Hair follicular keratinocyte (primary cell): ENCODE results near the gene DOC2B. TPM values are rescaled to one million over a fixed set of nuclear protein-coding genes. Genes with fewer than 3 reads are reported as not detected.

Experiments used
- total RNA-seq: library from RNA; depleted of rRNA; stranded (reverse); fragments of >200 nt; gene quantifications from 2 replicates; pipeline ENCODE4 v1.2.3, GENCODE V29; 2015

DOC2B gene
- total RNA-seq = not detected in 2 replicates

DNA sequence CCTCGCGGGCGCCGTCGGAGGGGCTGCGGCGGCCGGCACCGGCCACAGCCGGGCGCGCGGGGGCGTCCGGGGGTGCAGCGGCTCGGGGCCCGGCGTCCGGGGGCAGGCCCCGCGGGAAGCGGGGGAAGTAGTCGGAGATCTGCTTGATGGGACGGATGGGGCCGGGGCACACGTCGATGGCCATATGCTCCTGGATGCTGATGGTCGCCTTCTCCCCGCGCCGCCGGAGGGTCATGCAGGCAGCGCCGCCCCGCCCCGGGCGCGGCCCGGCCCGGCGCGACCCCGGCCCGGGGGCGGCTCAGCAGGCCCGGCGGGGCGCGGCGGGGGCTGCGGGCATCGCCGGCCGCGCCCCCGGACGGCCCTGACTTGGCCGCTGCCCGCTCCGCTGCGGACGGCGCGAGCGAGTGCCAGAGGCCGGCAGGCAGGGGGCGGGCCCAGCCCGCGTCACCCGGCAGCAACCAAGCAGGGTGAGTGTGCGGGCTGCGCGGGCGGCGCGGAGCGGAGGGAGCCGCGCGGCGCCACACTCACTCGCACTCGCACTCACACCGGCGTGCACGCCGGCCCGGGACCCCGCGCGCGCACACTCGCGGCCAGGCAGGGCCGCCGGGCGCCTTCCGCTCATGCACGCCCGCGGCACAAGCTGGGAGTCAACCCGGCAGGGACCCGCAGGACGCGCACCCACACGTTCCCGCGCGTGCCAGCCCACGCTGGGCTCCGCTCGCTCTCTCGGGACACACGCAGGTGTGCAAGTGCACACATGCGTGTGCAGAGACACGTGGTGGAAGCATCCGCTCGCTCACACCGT, at the start of gene DOC2B:
DOC2B (minus strand) TSS at position 406 of the 805 bp plus-strand sequence; CDS start at position 235, 171 bp downstream.

DNA sequence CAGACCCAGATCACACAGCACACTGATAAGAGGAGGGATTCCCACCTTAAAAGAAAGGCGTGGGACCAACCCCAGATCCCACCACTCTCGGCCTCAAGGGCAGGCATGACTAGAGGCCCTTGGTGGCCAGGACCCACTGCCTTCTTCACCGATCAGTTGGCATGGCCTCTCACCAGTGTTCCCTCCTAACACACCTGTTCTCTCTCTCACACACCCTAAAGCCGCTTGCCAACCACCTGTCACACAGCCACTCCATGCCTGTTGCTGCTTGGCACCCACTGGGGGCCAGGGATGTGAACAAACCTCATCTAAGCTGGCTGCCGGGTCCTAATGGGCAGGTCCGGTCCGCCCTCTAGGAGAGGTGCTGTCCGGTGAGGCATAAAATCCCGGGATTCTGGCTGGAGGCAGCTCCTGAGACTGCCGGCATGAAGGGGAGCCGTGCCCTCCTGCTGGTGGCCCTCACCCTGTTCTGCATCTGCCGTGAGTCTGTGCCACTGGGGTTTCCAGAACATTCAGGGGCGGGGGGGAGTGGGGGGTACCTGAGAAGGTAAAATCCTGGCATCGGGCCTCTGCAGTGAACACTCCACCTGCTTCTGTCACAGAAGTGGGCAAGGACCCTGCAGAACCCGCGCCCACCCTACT, 44.2 kb downstream of the DOC2B start, which contains the start of gene SCGB1C2:
SCGB1C2 (plus strand) TSS at position 404 of the 642 bp plus-strand sequence; CDS start at position 426, 22 bp downstream.

Other genes with a start within 250 kb of the DOC2B start
- gene SCGB1C2, start 44.1 kb downstream of the DOC2B start, total RNA-seq = not detected in 2 replicates
- 0.31 and 3.2 TPM in 2 replicates for gene RPH3AL, start 171.2 kb upstream of the DOC2B start, total RNA-seq